Measurements from ENCODE around the gene STEAP1.
A peak's percentile ranks its signal among the peaks of the same experiment; 100 is the strongest.
"Not testable (repeated sequence)": the region's sequence is repeated elsewhere in the genome, so short reads cannot be mapped to it uniquely, and the experiment has no call there.

The STEAP1 gene

GRCh38 chr7:90152642-90153253 lies 1.5 kb upstream of the STEAP1 start:
- peak; percentile 31 for TF ChIP-seq CTCF (IDR thresholded peaks at IDR 0.05; ENCODE audit: control insufficient read depth, insufficient read depth, low read depth, low read length, missing control alignments)
- not testable (repeated sequence) for H3K4me3 ChIP-seq (ENCODE audit: control insufficient read depth, low read depth, low read length)
- peak; percentile 74 for DNase-seq (ENCODE audit: low read depth)

- TF ChIP-seq CTCF (IDR thresholded peaks at IDR 0.05; ENCODE audit: control insufficient read depth, insufficient read depth, low read depth, low read length, missing control alignments): no peak
- H3K4me3 ChIP-seq (ENCODE audit: control insufficient read depth, low read depth, low read length): no peak overlapping the region; the same call in 1 of the 2 replicates
- DNase-seq (ENCODE audit: low read depth): no peak
Observed at GRCh38 chr7:90155206-90155605, 937 bp downstream of the STEAP1 start.

DNA sequence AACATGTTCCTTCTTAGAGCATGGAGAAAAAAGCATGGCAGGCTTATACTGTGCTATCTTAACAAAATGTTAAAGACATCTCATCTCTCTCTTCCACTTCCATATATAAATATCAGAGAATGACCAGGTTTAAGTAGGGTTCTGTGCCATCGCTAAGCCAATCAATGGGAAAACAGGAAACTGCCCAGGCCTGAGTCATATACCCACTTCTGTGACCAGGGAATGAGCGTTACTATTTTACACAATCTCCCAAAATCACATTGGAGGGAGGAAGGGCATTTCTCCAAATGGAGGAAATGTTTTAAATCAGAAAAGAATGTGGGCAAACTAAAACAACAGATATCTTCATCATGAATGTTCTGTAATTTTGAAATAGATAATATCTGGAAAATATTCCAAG lies 3.1 kb downstream of the STEAP1 start:
- not testable (repeated sequence) for H3K4me3 ChIP-seq (ENCODE audit: control insufficient read depth, low read depth, low read length)
- peak; percentile 32 for DNase-seq (ENCODE audit: low read depth)

DNA sequence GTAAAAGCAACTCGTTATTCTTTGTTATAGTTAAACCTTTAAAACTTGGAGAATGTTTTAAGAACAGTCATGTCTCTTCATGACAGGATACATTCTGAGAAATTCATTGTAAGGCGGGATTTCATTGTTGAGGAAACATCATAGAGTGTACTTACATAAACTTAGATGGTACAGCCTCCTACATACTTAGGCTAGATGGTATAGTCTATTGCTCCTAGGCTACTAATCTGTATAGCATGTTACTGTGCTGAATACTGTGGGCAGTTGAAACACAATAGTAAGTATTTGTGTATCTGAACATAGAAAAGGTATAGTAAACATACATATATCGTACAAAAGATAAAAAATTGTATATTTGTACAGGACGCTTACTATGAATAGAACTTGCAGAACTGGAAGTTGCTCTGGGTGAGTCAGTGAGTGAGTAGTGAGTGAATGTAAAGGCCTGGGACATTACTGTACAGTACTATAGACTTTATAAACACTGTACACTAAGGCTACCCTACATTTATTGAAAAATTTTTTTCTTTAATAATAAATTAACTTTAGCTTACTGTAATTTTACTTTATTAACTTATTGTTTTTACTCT lies 3.6 kb downstream of the STEAP1 start:
- DNase-seq (ENCODE audit: low read depth); H3K4me3 ChIP-seq (ENCODE audit: control insufficient read depth, low read depth, low read length): not testable (repeated sequence)

DNA sequence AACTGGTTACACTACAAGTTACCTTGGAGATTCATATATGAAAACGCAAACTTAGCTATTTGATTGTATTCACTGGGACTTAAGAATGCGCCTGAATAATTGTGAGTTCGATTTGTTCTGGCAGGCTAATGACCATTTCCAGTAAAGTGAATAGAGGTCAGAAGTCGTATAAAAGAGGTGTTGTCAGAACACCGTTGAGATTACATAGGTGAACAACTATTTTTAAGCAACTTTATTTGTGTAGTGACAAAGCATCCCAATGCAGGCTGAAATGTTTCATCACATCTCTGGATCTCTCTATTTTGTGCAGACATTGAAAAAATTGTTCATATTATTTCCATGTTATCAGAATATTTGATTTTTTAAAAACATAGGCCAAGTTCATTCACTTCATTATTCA lies 9.3 kb downstream of the STEAP1 start:
- H3K4me3 ChIP-seq (ENCODE audit: control insufficient read depth, low read depth, low read length): no peak overlapping the region
- DNase-seq (ENCODE audit: low read depth): no peak
- no peak for TF ChIP-seq CTCF (IDR thresholded peaks at IDR 0.05; ENCODE audit: control insufficient read depth, insufficient read depth, low read depth, low read length, missing control alignments)

GRCh38 chr7:90165724-90166123 lies 11.5 kb downstream of the STEAP1 start:
- H3K4me3 ChIP-seq (ENCODE audit: control insufficient read depth, low read depth, low read length): no peak overlapping the region
- no peak for TF ChIP-seq CTCF (IDR thresholded peaks at IDR 0.05; ENCODE audit: control insufficient read depth, insufficient read depth, low read depth, low read length, missing control alignments)
- DNase-seq (ENCODE audit: low read depth): no peak

GRCh38 chr7:90166153-90166552 lies 11.9 kb downstream of the STEAP1 start:
- TF ChIP-seq CTCF (IDR thresholded peaks at IDR 0.05; ENCODE audit: control insufficient read depth, insufficient read depth, low read depth, low read length, missing control alignments): no peak
- DNase-seq (ENCODE audit: low read depth): no peak
- no peak overlapping the region for H3K4me3 ChIP-seq (ENCODE audit: control insufficient read depth, low read depth, low read length)

DNA sequence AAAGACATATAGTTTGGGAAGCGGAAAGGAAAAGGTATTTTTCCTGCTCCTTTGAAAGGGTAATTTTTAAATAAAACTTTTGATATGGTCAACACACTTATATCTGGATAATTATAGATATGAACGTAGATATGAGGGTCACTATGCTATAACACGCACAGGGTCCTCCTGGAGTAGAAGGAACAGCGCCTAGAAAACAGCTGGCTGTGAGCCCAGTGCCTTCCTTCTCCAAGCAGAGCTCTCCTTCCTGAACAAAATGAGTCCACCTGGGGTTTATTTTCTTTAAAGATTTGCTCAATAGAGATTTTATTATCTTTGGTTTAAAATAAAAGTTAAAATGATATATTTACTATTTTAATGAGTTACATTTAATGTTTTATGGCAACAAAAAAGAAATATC lies 13.1 kb downstream of the STEAP1 start:
- DNase-seq (ENCODE audit: low read depth): no peak

More for the DNA sequence above, 13.1 kb downstream of the STEAP1 start:
- TF ChIP-seq CTCF (IDR thresholded peaks at IDR 0.05; ENCODE audit: control insufficient read depth, insufficient read depth, low read depth, low read length, missing control alignments): no peak
- no peak overlapping the region for H3K4me3 ChIP-seq (ENCODE audit: control insufficient read depth, low read depth, low read length)
